ENCODE measurements around the gene KRT35.

DNA sequence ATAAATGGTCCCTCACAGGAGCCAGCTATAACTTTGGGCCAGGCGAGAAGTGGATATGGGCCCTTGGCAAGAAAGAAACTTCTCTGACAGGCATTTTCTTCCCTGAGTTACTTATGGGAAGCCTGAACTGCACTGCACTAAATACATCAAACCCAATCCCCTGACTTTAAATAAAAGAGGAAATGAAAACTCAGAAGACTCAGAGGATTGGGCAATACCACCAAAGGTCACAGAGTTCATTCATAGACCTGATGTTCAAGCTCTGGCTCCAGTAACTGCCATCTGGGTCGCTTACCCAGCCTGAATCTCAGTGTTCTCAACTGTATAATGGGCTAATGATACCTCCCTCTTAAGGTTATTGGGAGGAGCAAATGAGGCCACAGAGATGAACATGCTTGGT is 815 bp downstream of the KRT35 start:
- TF ChIP-seq SP2 (tag by site-specific recombination; IDR thresholded peaks at IDR 0.05): no peak
- no peak for TF ChIP-seq ZNF248 (tag by site-specific recombination; IDR thresholded peaks at IDR 0.05)
- no peak for TF ChIP-seq ZNF18 (tag by site-specific recombination; IDR thresholded peaks at IDR 0.05)
- TF ChIP-seq REST (tag by site-specific recombination; IDR thresholded peaks at IDR 0.05): no peak
- TF ChIP-seq, protein P1, sequence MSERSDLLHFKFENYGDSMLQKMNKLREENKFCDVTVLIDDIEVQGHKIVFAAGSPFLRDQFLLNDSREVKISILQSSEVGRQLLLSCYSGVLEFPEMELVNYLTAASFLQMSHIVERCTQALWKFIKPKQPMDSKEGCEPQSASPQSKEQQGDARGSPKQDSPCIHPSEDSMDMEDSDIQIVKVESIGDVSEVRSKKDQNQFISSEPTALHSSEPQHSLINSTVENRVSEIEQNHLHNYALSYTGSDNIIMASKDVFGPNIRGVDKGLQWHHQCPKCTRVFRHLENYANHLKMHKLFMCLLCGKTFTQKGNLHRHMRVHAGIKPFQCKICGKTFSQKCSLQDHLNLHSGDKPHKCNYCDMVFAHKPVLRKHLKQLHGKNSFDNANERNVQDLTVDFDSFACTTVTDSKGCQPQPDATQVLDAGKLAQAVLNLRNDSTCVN (tag by site-specific recombination; optimal IDR thresholded peaks at IDR 0.05): no peak
- TF ChIP-seq PRDM1 (tag by site-specific recombination; IDR thresholded peaks at IDR 0.05): no peak
- no peak for TF ChIP-seq ZNF530 (tag by site-specific recombination; IDR thresholded peaks at IDR 0.05; ENCODE audit: low read depth)
- TF ChIP-seq CTCF (tag by site-specific recombination; IDR thresholded peaks at IDR 0.05): no peak
- TF ChIP-seq ZBTB1 (tag by site-specific recombination; IDR thresholded peaks at IDR 0.05): no peak
- no peak for TF ChIP-seq ZNF350 (tag by site-specific recombination; IDR thresholded peaks at IDR 0.05)
- no peak for TF ChIP-seq MEIS1 (CRISPR knock-in tag; IDR thresholded peaks at IDR 0.05; ENCODE audit: borderline replicate concordance)
- no peak for TF ChIP-seq ZNF24 (tag by site-specific recombination; IDR thresholded peaks at IDR 0.05)
